ENCODE results near the gene KNDC1.
"Not testable (repeated sequence)": the region's sequence is repeated elsewhere in the genome, so short reads cannot be mapped to it uniquely, and the experiment has no call there.

The KNDC1 gene

DNA sequence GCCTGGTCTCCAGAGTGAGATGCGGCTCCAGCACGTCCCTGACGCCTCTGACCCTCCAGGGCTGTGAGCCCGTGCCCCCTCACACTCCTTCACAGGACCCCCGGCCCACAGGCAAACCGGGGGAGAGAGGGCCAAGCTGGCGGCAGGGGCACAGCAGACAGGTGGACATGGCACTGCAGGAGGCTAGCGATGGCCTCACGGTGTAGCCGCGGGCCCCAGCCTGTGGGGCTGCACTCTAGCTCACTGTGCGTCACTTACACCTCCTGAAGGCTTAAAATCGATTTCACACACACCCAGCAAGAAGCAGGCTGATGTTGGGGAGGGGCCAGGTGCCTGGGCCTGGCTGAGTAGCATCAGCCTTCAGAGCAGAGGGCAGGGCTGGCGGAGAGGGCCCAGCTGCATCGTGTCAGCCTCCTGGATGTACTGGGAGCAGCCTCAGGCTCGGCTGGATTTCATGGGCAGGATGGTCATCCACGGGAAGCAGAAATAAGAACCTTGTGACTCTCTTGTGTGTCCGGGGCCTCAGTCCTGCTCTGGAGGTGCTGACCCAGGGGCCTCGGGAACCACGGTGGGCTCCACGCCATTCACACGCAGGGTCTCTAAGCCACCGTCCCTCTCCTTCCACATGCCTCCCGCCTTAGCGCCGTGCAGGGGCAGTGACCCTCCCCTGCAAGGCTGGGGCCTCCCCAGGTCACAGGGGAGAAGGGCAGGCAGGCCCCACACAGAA is 19.4 kb upstream of the KNDC1 start:
- DNase-seq, result no peak

- DNase-seq, result no peak
Observed at GRCh38 chr10:133141144-133141957, 18.7 kb upstream of the KNDC1 start.

- DNase-seq, result no peak
Observed at GRCh38 chr10:133141958-133142340, 18.1 kb upstream of the KNDC1 start.

DNA sequence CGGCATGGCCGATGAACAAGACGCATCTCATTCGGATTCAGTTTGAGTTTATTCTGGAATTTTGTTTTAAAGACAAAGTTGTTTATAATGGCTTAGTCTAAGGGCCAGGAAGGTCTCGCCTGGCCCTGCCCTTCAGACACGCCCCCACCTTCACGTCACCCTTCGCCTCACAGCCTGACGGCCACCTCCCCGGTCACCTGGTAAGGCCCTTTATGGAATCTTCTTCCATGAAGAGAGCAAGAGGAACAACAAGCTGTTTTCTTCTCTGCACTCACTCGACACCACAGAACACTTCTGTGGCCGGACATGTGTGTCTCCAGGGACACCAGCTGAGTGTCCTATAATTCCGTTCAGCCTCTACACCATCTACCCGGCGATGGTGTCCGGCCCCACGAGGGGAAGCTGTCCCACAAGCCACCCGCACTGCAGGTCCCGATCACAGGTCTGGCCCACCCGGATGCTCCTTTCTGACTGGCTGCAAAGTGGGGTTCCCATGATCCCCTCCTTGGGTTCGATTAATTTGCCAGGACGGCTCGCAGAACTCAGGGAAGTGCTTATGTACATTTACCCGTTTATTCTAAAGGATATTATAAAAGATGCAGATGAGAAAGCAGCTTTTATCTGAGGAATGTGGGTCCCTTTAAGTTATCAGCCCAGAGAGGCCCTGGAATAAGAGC is 17.4 kb upstream of the KNDC1 start:
- DNase-seq, result no peak

- DNase-seq, result no peak
Observed at GRCh38 chr10:133143200-133143533, 16.9 kb upstream of the KNDC1 start.

GRCh38 chr10:133143546-133143945 is 16.5 kb upstream of the KNDC1 start:
- no peak for DNase-seq

DNA sequence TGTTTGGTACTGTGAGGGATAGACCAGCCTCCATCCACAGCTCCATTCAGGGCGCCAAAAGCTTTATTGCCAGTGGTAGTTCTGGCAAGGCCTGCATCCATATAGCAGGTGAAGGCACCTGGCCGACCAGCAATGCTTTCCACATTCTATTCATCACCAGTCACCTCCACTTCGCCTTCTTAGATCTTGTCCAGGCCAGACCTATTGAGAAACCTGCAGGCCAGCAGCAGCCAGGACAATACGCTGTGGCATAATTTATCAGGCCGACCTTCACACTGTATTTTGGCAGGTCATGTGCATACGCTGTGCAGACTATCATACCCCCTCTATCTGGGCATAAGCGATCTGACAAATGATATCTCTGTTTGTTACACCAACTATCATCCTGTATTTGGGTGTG is 15.2 kb upstream of the KNDC1 start:
- no peak for DNase-seq

DNA sequence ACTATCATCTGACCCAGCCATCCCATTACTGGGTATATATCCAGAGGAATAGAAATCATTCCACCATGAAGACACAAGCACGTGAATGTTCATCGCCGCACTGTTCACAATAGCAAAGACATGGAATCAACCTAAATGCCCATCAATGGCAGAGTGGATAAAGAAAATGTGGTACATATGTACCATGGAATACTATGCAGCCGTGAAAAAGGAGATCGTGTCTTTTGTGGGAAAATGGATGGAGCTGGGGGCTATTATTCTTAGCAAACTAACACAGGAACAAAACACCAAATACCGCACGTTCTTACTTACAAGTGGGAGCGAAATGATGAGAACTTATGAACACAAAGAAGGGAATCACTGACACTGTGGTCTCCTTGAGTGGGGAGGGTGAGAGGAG is 9.8 kb upstream of the KNDC1 start:
- no peak for DNase-seq

DNA sequence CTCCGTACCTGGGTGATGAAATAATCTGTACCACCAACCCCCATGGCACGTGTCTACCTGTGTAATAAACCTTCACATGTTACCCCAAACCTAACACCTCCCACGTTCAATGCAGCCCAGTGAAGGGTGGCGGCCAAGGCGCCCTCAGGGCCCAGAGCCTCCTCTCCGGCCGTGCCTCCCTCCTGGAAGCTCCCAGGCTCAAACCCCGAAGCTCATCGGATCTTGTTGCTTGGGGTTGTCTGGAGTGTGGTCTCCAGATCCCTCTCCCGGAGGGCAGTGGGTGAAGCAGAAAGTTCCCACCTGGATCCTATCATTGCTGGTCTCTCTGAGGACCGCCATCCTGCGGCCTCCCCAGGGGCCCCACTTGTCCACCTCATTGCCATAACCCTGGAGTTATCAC is 9.4 kb upstream of the KNDC1 start:
- DNase-seq, result no peak

DNA sequence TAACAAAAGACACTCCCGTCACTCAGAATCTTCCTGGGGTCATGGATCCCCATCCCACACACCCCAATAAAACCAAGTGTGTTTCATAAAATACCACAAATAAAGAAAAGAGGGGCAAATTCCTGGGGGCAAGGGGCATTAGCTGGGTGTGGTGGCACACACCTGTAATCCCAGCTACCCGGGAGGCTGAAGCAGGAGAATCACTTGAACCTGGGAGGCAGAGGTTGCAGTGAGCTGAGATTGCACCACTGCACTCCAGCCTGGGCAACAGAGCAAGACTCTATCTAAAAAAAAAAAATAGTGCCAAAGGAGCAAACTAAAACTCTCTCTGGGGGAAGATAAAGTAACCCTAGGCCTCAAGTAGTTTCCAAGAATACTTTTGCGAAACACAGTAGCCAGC is 8.9 kb upstream of the KNDC1 start:
- not testable (repeated sequence) for DNase-seq

DNA sequence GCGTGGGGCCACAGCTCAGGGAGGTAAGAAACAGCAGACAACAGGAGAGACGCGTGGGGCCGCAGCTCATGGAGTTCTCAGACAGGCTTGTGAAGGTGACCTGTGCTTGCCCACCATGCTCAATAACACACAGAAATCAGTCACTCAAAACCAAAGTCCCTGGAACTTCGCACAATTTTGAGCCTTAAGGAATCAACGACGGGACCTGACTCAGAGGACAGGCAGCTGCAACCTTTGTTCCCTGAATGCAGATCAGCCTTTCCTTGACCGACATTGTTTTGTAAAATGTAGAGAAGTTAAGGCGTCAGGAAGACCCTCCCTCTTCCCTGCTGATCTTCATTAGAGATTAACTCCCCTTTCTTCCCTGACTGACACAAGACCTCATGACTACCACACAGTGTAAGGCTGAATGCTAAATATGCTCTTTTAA is 8.5 kb upstream of the KNDC1 start:
- DNase-seq, result no peak

GRCh38 chr10:133154411-133154810 is 5.6 kb upstream of the KNDC1 start:
- DNase-seq, result no peak

DNA sequence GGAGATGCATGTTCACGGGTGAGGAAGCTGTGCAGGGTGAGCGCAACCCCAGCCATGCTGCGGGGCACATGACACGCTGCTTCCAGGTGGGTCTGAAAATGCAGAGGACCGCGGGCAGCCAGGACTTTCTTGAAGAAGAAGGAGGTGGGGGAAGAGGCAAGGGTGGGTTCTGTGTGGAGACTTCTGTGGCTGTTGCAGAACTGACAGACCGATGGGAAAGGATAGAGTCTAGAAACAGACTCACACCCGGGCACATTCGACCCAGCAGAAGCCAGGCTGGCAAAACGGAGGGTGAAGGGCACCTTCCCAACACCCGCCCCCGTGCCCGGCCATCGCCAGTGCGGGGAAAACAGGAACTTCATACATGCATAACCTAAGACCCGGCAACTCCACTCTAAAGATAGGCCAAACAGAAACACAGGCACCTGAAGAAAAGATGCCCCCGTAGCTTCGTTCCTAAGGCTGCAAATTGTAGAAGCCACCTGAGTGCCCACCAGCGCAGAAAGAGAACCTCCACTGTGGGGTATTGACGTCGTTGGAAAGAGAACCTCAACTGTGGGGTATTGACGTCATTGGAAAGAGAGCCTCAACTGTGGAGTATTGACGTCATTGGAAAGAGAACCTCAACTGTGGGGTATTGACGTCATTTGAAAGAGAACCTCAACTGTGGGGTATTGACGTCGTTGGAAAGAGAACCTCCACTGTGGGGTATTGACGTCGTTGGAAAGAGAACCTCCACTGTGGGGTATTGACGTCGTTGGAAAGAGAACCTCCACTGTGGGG is 4.8 kb upstream of the KNDC1 start:
- no peak for DNase-seq

DNA sequence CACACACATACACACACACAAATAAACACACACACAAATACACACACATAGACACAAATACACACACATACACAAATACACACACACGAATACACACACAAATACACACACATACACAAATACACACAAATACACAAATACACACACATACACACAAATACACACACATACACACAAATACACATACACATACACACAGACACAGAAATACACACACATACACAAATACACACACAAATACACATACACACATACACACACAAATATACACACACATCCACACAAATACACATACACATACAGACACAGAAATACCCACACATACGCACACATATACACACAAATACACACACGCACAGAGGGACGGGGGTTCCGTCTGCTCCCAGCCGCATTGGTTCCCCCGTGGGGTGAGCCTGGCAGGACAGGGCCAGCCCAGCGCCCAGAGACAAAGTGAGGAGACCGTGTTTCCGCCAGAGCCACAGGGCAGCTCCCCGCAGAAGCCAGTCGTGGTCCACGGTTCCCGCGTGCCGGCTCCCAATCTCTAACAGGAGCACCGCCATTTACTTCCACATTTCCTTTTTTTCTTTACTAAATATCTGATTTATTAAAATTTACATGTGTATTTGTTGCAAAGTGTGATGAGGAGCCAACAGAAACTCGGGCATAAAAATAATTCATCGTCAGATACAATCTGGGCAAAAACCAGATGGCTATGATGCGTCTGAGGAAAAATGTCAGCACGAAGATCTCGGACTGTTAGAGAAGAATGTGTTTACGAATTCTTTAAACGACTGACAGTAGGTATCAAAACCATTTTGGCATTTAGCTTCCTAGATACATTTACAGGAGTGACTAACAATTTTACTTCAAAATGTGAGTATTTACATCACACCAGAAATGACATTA is 3.1 kb upstream of the KNDC1 start:
- DNase-seq, result no peak

DNA sequence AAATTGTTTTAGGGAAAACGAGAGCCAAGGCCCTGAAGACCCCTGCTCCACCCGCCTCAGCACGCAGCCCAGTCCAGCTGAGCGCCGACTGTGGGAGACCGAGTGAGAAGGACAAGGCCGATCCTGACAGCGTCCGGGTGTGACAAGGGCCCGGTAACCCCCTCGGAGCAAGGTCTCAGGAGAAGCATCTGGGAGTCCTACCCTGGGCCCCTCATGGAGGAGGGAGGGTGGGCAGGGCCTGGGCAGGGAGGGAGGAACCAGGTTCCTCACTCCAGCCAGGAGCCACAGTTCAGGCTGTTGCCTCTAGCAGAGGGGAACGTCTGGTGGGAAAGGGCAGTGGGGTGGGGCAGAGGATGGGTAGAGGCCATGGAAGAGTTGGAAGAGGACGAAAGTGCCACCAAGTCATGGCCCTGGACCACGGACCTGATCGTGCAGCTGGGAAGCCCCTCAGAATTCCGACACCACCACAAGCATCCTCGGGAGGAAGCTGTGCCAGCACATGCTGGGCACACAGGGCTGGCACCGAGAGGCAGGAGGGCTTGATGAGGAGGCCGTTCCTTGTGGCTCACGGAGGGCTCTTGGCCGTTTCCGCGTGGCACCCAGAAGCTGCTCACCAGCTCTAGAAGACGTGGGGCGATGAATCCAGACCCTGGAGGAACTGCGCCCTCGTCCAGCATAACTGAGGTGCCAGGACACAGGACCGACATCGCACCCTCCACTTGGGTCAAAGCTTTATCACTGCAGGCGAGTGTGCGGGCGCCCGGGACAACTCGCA is 2.2 kb upstream of the KNDC1 start:
- no peak for DNase-seq

GRCh38 chr10:133158437-133158755 is 1.6 kb upstream of the KNDC1 start:
- DNase-seq, result no peak

DNA sequence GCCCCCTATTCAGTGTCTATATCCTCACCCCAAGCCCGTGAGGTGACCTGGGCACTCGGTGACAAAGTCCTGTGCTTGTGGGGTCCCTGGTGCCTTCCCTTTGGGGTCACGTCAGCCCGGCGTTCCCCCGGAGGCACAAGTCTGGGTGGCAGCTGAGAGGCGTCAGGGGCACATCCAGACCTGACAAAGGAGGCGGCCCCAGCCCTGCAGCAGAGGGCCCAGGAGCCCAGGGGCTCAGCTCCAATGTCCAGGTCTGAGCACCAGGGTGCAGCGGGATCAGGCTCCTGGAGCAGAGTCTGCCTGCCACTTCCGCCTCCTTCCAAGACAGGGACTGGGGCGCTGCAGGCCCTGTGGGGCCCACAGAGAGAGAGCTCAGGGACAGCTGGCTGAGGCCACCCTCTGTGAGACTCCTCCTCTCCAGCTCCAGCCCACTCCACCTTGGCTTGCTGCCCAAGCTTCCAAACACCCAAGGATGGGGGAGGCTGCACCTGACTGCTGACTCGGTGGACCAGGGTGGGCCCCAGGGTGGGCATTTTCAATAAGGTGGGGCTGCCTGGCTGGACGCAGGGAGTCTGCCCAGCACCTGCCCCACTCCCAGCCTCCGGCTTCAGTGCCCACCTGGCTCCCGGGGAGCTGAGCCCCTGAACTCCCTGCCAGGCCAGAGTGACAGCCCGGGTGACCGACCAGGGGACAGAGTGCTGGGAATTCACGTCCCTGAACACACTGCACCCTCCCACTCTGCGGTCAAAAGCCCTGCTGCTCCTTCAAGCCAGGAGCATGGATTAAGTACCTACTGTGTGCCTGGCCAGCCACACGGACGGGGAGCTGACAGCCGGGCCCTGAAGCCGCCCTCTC is 1.0 kb upstream of the KNDC1 start:
- DNase-seq, result no peak

GRCh38 chr10:133159611-133159949 is 439 bp upstream of the KNDC1 start:
- no peak for DNase-seq

DNA sequence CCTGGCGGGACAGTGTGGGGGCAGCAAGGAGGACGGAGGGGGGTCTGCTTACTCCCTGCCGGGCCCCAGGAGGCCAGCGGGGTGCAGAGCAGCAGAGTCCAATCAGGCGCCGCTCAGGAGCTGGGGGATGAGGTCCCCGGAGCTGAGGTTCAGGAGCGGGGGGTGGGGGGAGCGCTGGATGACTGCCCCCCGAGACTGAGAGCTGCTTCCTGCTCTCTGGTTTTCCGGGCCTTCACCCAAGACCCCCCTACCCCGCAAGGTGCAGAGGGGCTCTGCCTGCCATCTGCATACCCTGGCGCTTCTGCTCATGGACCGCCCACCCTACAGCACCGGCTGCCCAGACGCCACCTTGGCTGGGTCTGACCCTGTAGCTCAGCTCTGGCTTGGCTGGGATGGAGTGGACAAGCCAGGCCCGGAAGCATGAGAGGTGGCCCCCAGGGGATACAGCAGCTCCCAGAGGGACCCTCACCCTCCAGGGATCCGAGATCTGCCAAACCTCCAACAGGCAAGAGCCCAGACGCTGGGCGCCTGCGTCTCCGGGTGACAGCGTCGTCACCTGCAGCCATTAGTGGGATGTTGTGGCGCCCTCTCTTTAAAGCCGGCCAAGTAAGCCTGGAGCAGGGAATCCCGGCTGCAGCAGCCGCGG is 930 bp downstream of the KNDC1 start:
- no peak for DNase-seq
